ENCODE results near the gene BLM.

The BLM gene

GRCh38 chr15:90679959-90680358, 37.2 kb upstream of the BLM start:
- no peak for DNase-seq (ENCODE audit: low spot score)
- TF ChIP-seq CTCF (IDR thresholded peaks at IDR 0.05; ENCODE audit: extremely low read depth, missing control alignments) = no peak

GRCh38 chr15:90680371-90680935, 36.7 kb upstream of the BLM start:
- no peak for TF ChIP-seq CTCF (IDR thresholded peaks at IDR 0.05; ENCODE audit: extremely low read depth, missing control alignments)
- no peak for DNase-seq (ENCODE audit: low spot score)

GRCh38 chr15:90681056-90681455, 36.1 kb upstream of the BLM start:
- no peak for TF ChIP-seq CTCF (IDR thresholded peaks at IDR 0.05; ENCODE audit: extremely low read depth, missing control alignments)
- DNase-seq (ENCODE audit: low spot score) = no peak

GRCh38 chr15:90681480-90681879, 35.7 kb upstream of the BLM start:
- no peak for DNase-seq (ENCODE audit: low spot score)

GRCh38 chr15:90683371-90683770, 33.8 kb upstream of the BLM start:
- no peak for DNase-seq (ENCODE audit: low spot score)
- TF ChIP-seq CTCF (IDR thresholded peaks at IDR 0.05; ENCODE audit: extremely low read depth, missing control alignments) = no peak

More at GRCh38 chr15:90681480-90681879, 35.7 kb upstream of the BLM start:
- no peak for TF ChIP-seq CTCF (IDR thresholded peaks at IDR 0.05; ENCODE audit: extremely low read depth, missing control alignments)

GRCh38 chr15:90683876-90684275, 33.3 kb upstream of the BLM start:
- no peak for DNase-seq (ENCODE audit: low spot score)
- no peak for TF ChIP-seq CTCF (IDR thresholded peaks at IDR 0.05; ENCODE audit: extremely low read depth, missing control alignments)

GRCh38 chr15:90684281-90684680, 32.9 kb upstream of the BLM start:
- TF ChIP-seq CTCF (IDR thresholded peaks at IDR 0.05; ENCODE audit: extremely low read depth, missing control alignments) = no peak
- no peak for DNase-seq (ENCODE audit: low spot score)
